Gastroesophageal sphincter (tissue), 4 donors: ENCODE results near the gene TRMT2A. TPM values are rescaled to one million over a fixed set of nuclear protein-coding genes. Genes with fewer than 3 reads are reported as not detected.

Experiments
- ATAC-seq: fragments of 150-250 bp; one replicate; pipeline ENCODE4 v1.9.1; 2016; ENCODE audit warnings: mild to moderate bottlenecking, moderate library complexity
- H3K27ac ChIP-seq, 4 donors: fragments of 200-600 bp; sonication (generic) in 3 of 4; 1 replicate in 3 of 4; 2 replicates in 1 of 4; pipeline ENCODE4 v1.5.1; 2016 to 2019
- H3K27me3 ChIP-seq: fragments of 200-600 bp; sonication (generic); one replicate; pipeline ENCODE4 v1.5.1; 2019
- H3K36me3 ChIP-seq, 2 donors: fragments of 200-600 bp; sonication (generic); one replicate each; pipeline ENCODE4 v1.5.1; 2019; ENCODE audit warnings: control low read depth in 1 of 2
- H3K4me1 ChIP-seq, 3 donors: fragments of 200-600 bp; sonication (generic); 1 replicate in 2 of 3; 2 replicates in 1 of 3; pipeline ENCODE4 v1.5.1; 2016 to 2019; ENCODE audit warnings: control low read depth in 2 of 3
- H3K4me3 ChIP-seq, 2 donors: fragments of 200-600 bp; sonication (generic); one replicate each; pipeline ENCODE4 v1.5.1; 2019; ENCODE audit warnings: mild to moderate bottlenecking in 1 of 2, moderate library complexity in 1 of 2
- H3K9me3 ChIP-seq, 3 donors: fragments of 200-600 bp; sonication (generic); one replicate each; pipeline ENCODE4 v1.5.1; 2017 to 2019; ENCODE audit warnings: control low read depth in 2 of 3
- EP300 ChIP-seq: sonication (generic); formaldehyde crosslinking; IDR thresholded peaks from one replicate; pipeline ENCODE4 v1.6.1; 2017; ENCODE audit warnings: antibody characterized with exemption, mild to moderate bottlenecking
- POLR2A ChIP-seq, 2 donors: fragments of 450-650 bp; IDR thresholded peaks; one replicate each; pipeline ENCODE4 v1.6.1; 2017; ENCODE audit warnings: antibody characterized with exemption in 2 of 2, mild to moderate bottlenecking in 2 of 2, moderate library complexity in 1 of 2
- POLR2AphosphoS5 ChIP-seq: sonication (generic); formaldehyde crosslinking; IDR thresholded peaks from one replicate; pipeline ENCODE4 v1.6.1; 2017; ENCODE audit warnings: antibody characterized with exemption
- WGBS, 2 donors: methylation state at CpG; one replicate each; pipeline ENCODE4 v1.1.5; 2018; ENCODE audit warnings: low coverage in 1 of 2; 5-methylcytosine and 5-hydroxymethylcytosine counted together
- small RNA-seq, 4 donors: library from RNA; depleted of rRNA; stranded (forward); fragments of <200 nt; gene quantifications; one replicate each; pipeline ENCODE3, GENCODE V24; 2016
- total RNA-seq, 4 donors: library from RNA; depleted of rRNA; stranded (reverse); fragments of >200 nt; gene quantifications; one replicate each; pipeline ENCODE4 v1.1.0, GENCODE V29; 2016
- TF ChIP-seq, protein P1 (sequence below), 4 experiments: fragments of 200-600 bp in 2 of 4; fragments of 450-650 bp in 2 of 4; sonication (generic) in 1 of 4; IDR thresholded peaks; one replicate each; pipeline ENCODE4 v1.5.1; 2017 to 2019; ENCODE audit warnings: antibody characterized with exemption in 4 of 4, mild to moderate bottlenecking in 2 of 4, moderate library complexity in 2 of 4

Gene TRMT2A
- total RNA-seq, 4 donors from 2014 or later, result 24.1 to 57.0 (median 36.3) TPM

- Histone ChIP-seq H3K27me3 (no peaks in the 10 kb centered on the region), H3K27ac (no peak overlapping the region), H3K36me3 (peaks cover 0 to 81% of the 10 kb centered on the region in 2 donors), H3K4me1 (no peaks in the 10 kb centered on the region), H3K4me3 (no peak overlapping the region), H3K9me3 (no peaks in the 10 kb centered on the region)
- no peak for ATAC-seq
- no peak for TF ChIP-seq EP300
- TF ChIP-seq POLR2AphosphoS5, result no peak
- TF ChIP-seq, protein P1, sequence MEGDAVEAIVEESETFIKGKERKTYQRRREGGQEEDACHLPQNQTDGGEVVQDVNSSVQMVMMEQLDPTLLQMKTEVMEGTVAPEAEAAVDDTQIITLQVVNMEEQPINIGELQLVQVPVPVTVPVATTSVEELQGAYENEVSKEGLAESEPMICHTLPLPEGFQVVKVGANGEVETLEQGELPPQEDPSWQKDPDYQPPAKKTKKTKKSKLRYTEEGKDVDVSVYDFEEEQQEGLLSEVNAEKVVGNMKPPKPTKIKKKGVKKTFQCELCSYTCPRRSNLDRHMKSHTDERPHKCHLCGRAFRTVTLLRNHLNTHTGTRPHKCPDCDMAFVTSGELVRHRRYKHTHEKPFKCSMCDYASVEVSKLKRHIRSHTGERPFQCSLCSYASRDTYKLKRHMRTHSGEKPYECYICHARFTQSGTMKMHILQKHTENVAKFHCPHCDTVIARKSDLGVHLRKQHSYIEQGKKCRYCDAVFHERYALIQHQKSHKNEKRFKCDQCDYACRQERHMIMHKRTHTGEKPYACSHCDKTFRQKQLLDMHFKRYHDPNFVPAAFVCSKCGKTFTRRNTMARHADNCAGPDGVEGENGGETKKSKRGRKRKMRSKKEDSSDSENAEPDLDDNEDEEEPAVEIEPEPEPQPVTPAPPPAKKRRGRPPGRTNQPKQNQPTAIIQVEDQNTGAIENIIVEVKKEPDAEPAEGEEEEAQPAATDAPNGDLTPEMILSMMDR (IDR thresholded peaks at IDR 0.05), result no peak
- TF ChIP-seq POLR2A (IDR thresholded peaks at IDR 0.05), result no peak
- WGBS, 2 donors, result 77 to 91% methylated on average over 2 to 8 of the region's 27 CpGs
Observed at GRCh38 chr22:20063271-20064139, 53.5 kb downstream of the TRMT2A start.

- no peak for ATAC-seq
- H3K36me3 ChIP-seq, result peaks cover 0 to 89% of the 10 kb centered on the region in 2 donors
Observed at GRCh38 chr22:20062766-20063083, 54.3 kb downstream of the TRMT2A start.

DNA sequence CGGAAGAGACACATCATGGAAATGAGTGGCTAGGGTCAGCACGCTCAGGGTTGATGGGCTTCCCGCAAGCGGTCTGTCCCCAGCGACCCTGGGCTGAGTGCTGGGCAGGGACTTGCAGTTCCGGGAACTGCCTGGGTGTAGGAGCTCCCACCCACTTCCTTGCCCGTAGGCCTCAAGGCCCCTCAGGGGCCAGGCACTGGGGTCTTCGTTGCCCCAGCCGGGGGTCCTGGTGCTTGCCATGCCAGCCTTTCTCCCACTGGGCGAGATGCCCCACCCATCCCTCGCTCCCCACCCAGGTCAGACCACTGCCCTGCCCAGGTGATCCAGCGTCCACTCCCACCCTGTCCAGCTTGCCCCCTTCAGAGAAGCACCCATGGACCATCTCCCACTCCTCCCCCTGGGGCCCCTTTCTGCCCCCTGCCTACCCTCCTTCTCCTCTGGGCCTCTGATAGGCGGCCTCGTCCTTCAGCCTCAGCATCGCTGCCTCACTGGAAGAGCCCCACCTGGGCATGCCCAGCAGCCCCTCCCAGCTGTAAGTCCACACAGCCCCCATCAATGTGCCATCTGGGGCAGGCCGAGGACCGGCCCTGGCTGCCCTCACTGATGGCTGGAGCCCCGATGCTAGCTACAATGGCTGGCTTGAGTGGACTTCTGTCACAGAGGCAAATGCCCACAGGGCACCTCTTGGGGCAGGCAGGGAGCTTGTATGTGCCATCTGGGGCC, 54.8 kb downstream of the TRMT2A start:
- 80% methylated on average over 2 of the region's 18 CpGs; no CpG with 5 or more reads in 1 of the 2 donors for WGBS, 2 donors
- no peak for ATAC-seq
- TF ChIP-seq POLR2A (IDR thresholded peaks at IDR 0.05) (no peak), POLR2AphosphoS5 (no peak), EP300 (no peak)
- TF ChIP-seq, protein P1 (IDR thresholded peaks at IDR 0.05), result no peak
- Histone ChIP-seq H3K9me3 (no peaks in the 10 kb centered on the region), H3K4me3 (no peak overlapping the region), H3K36me3 (peaks cover 0 to 94% of the 10 kb centered on the region in 2 donors), H3K4me1 (no peaks in the 10 kb centered on the region), H3K27ac (no peak overlapping the region), H3K27me3 (no peaks in the 10 kb centered on the region)

More at GRCh38 chr22:20062766-20063083, 54.3 kb downstream of the TRMT2A start:
- no peaks in the 10 kb centered on the region for H3K9me3 ChIP-seq
- no peak overlapping the region for H3K4me3 ChIP-seq
- H3K27me3 ChIP-seq, result no peaks in the 10 kb centered on the region
- H3K4me1 ChIP-seq, result no peaks in the 10 kb centered on the region
- TF ChIP-seq EP300 (no peak), POLR2AphosphoS5 (no peak), POLR2A (IDR thresholded peaks at IDR 0.05) (no peak)
- TF ChIP-seq, protein P1 (IDR thresholded peaks at IDR 0.05), result no peak
- 100% methylated on average over 4 of the region's 11 CpGs; no CpG with 5 or more reads in 1 of the 2 donors for WGBS, 2 donors
- no peak overlapping the region for H3K27ac ChIP-seq

Small RNA genes within 50 kb of the gene (small RNA-seq; reads per million reads assigned to genes)
- gene MIR6816, result 0 to 0.55 (median 0.09) reads per million in 4 donors
- gene RF00017, result 0 reads per million in 4 donors
- gene RF00599, result 0 reads per million in 4 donors

Other genes starting within 250 kb of the TRMT2A start
- 100 to 1,000 TPM; 105 to 235 (median 208) TPM for gene COMT, start 175.5 kb downstream of the TRMT2A start, total RNA-seq
- 10 to 100 TPM; 16.7 to 33.1 (median 20.3) TPM for gene TXNRD2, start 175.4 kb downstream of the TRMT2A start, total RNA-seq
- gene ARVCF, start 100.4 kb downstream of the TRMT2A start, total RNA-seq, result 10 to 100 TPM; 32.5 to 61.5 (median 39.5) TPM
- 10 to 100 TPM; 20.0 to 65.5 (median 45.8) TPM for gene TANGO2, start 96.1 kb downstream of the TRMT2A start, total RNA-seq
- gene DGCR8, start 37.0 kb downstream of the TRMT2A start, total RNA-seq, result 10 to 100 TPM; 16.9 to 27.6 (median 25.5) TPM
- gene RANBP1, start 1.1 kb downstream of the TRMT2A start, total RNA-seq, result 100 to 1,000 TPM; 115 to 162 (median 158) TPM
- 10 to 100 TPM; 11.8 to 27.8 (median 16.4) TPM for gene ZDHHC8, start 14.6 kb upstream of the TRMT2A start, total RNA-seq
- gene CCDC188, start 33.8 kb upstream of the TRMT2A start, total RNA-seq, result not detected
- 1 to 10 TPM in 2 of 4 donors, not detected in 2; 1.3 to 2.4 TPM for gene RTN4R, start 151.1 kb upstream of the TRMT2A start, total RNA-seq
- 10 to 100 TPM; 39.8 to 69.2 (median 60.4) TPM for gene DGCR6L, start 202.8 kb upstream of the TRMT2A start, total RNA-seq